Large intestine (tissue), 1 donor: ENCODE measurements around the gene OR6F1. TPM values are rescaled to one million over a fixed set of nuclear protein-coding genes. Genes with fewer than 3 reads are reported as not detected.

Source experiments
- polyA plus RNA-seq: library from polyadenylated mRNA; unstranded; fragments of 120-200 nt; gene quantifications from one replicate; pipeline ENCODE4 v1.2.1, GENCODE V29; 2013

Gene OR6F1
- polyA plus RNA-seq, 1 donor = not detected

Other genes with a start within 250 kb of the OR6F1 start
- gene OR2C3, start 180.2 kb downstream of the OR6F1 start, polyA plus RNA-seq = 0.10 TPM
- 0.07 TPM for gene GCSAML, start 167.5 kb downstream of the OR6F1 start, polyA plus RNA-seq
- not detected for gene OR2G2, start 128.3 kb downstream of the OR6F1 start, polyA plus RNA-seq
- not detected for gene OR2G3, start 111.1 kb downstream of the OR6F1 start, polyA plus RNA-seq
- gene OR13G1, start 36.9 kb downstream of the OR6F1 start, polyA plus RNA-seq = 0.01 TPM
- gene OR14K1, start 22.0 kb upstream of the OR6F1 start, polyA plus RNA-seq = not detected
- gene OR14A2, start 31.5 kb upstream of the OR6F1 start, polyA plus RNA-seq = not detected
- gene OR1C1, start 43.9 kb upstream of the OR6F1 start, polyA plus RNA-seq = not detected
- gene OR14A16, start 107.5 kb upstream of the OR6F1 start, polyA plus RNA-seq = not detected
- not detected for gene OR11L1, start 125.2 kb upstream of the OR6F1 start, polyA plus RNA-seq
- gene TRIM58, start 140.5 kb upstream of the OR6F1 start, polyA plus RNA-seq = 2.1 TPM
- gene OR2W3, start 178.9 kb upstream of the OR6F1 start, polyA plus RNA-seq = 0.51 TPM
- 0.09 TPM for gene OR2T8, start 203.6 kb upstream of the OR6F1 start, polyA plus RNA-seq
- not detected for gene OR2AJ1, start 208.2 kb upstream of the OR6F1 start, polyA plus RNA-seq
- gene OR2L8, start 232.2 kb upstream of the OR6F1 start, polyA plus RNA-seq = not detected
- gene OR2AK2, start 248.6 kb upstream of the OR6F1 start, polyA plus RNA-seq = not detected